Stomach (tissue), 19 donors: Measurements from ENCODE around the gene NAALADL2. TPM values are rescaled to one million over a fixed set of nuclear protein-coding genes. Genes with fewer than 3 reads are reported as not detected.

Source experiments
- DNase-seq, 2 donors: peaks; one replicate each; pipeline versions ENCODE4 v3.0.0 to v3.0.0-alpha.2; 2013 to 2019
- H3K27ac ChIP-seq, 5 donors: fragments of 200-600 bp in 4 of 5; sonication (generic) in 4 of 5; one replicate each; pipeline ENCODE4 v1.5.1; 2013 to 2019; ENCODE audit warnings: mild to moderate bottlenecking in 1 of 5, moderate library complexity in 1 of 5
- H3K27me3 ChIP-seq, 3 donors: fragments of 200-600 bp; sonication (generic); one replicate each; pipeline ENCODE4 v1.5.1; 2017 to 2019; ENCODE audit warnings: mixed run types in 1 of 3
- H3K36me3 ChIP-seq, 4 donors: fragments of 200-600 bp; sonication (generic); 1 replicate in 3 of 4; 2 replicates in 1 of 4; pipeline ENCODE4 v1.5.1; 2016 to 2019
- H3K4me1 ChIP-seq, 4 donors: fragments of 200-600 bp; sonication (generic); one replicate each; pipeline ENCODE4 v1.5.1; 2016 to 2019
- H3K4me3 ChIP-seq, 4 donors: fragments of 200-600 bp; sonication (generic) in 3 of 4; one replicate each; pipeline ENCODE4 v1.5.1; 2016 to 2019; ENCODE audit warnings: mild to moderate bottlenecking in 1 of 4
- H3K9me3 ChIP-seq, 4 donors: fragments of 200-600 bp; sonication (generic); one replicate each; pipeline ENCODE4 v1.5.1; 2016 to 2019
- CTCF ChIP-seq, 7 experiments: fragments of 450-650 bp in 4 of 7; fragments of 200-600 bp in 3 of 7; sonication (generic) in 3 of 7; IDR thresholded peaks; one replicate each; pipeline ENCODE4 v1.5.1; 2016 to 2019; ENCODE audit warnings: antibody characterized with exemption in 7 of 7, control low read depth in 2 of 7, mild to moderate bottlenecking in 1 of 7
- EP300 ChIP-seq: sonication (generic); formaldehyde crosslinking; IDR thresholded peaks from one replicate; pipeline ENCODE4 v1.6.1; 2017; ENCODE audit warnings: antibody characterized with exemption
- POLR2A ChIP-seq, 4 donors: fragments of 450-650 bp; IDR thresholded peaks; one replicate each; pipeline ENCODE4 v1.6.1; 2016; ENCODE audit warnings: antibody characterized with exemption in 4 of 4, control low read depth in 2 of 4, mild to moderate bottlenecking in 1 of 4, moderate library complexity in 1 of 4
- POLR2AphosphoS5 ChIP-seq, 3 donors: sonication (generic); formaldehyde crosslinking; IDR thresholded peaks; one replicate each; pipeline ENCODE4 v1.6.1; 2016; ENCODE audit warnings: antibody characterized with exemption in 3 of 3
- WGBS, 5 donors: extraction: QIAGEN DNeasy Blood & Tissue Kit in 3 of 5; methylation state at CpG; one replicate each; pipeline versions ENCODE4 v1.1.5 to v1.1.7; 2013 to 2018; 5-methylcytosine and 5-hydroxymethylcytosine counted together
- intact Hi-C: fragments of 100-400 bp; cut with DNase I; formaldehyde crosslinking; loops from one replicate; pipeline ENCODE4 v1.15.1; 2023; ENCODE audit warnings: low total_unique reads
- long read RNA-seq, 10 donors: transcript quantifications; one replicate each; lab custom pipeline, GENCODE V29; 2026
- polyA plus RNA-seq, 3 donors: library from polyadenylated mRNA; stranded (reverse); fragments of 200-250 nt; gene quantifications; one replicate each; pipeline ENCODE4 v1.2.3, GENCODE V29; 2013
- total RNA-seq, 5 donors: library from RNA; depleted of rRNA; stranded (reverse); fragments of >200 nt; gene quantifications; one replicate each; pipeline versions ENCODE4 v1.1.0 to v1.2.3, GENCODE V29; 2014 to 2016
- donor health status: healthy with polysubstance abuse.
- donor health status: Bipolar disorder and iron deficiency.
- donor health status: healthy.

Gene NAALADL2
- 10 to 100 TPM in 3 of 5 donors, 1 to 10 TPM in 2; 1.7 to 43.7 (median 13.4) TPM for total RNA-seq
- 1 to 10 TPM in 2 of 3 donors, under 1 TPM in 1; 0.58 to 1.9 (median 1.8) TPM for polyA plus RNA-seq
- long read RNA-seq, donor 1: 0 reads
- long read RNA-seq, donor 2: 0 reads
- long read RNA-seq, donor 3: 0 reads
- long read RNA-seq, donor 4: 0 reads
- long read RNA-seq, donor 5, partial matches to known transcripts: 0 of 1 reads
- long read RNA-seq, donor 5, other reads (novel, unspliced or antisense): 0 of 1 reads
- long read RNA-seq, donor 6: 0 reads
- long read RNA-seq, donor 7: 0 reads
- long read RNA-seq, donor 8: 0 reads
- long read RNA-seq, donor 9, partial matches to known transcripts: 6 of 7 reads
- long read RNA-seq, donor 9, other reads (novel, unspliced or antisense): 0 of 7 reads
- long read RNA-seq, donor 10: 0 reads

DNA sequence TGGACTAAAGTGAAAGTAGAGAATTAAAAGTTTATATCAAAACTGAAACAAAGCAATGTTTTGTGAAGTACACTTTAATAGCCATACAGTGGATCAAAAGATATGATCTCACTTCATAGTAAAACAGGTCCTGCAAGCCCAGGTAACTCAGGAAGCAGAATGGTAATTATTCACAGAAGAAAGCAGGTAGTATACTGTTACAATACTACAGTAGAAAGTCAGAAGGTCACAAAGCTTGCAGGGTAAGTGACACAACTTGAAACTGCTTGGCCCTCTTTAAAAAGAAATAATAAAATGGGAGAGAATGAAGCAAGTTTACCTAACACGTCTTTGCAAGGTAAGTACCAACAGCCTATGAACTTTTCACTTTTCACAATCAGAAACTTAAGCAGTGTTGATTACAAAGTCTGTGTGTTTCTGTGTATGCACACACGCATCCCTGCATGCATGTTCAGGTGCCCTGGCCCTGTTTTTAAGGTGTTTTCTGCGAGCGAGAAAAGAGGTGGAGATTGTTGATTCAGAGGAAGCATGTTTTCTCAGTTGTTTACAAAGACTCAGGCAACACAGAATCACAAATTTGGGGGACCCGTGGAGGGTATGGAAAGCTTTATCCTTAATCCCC, at the start of gene NAALADL2:
TSS of gene NAALADL2 (plus strand) at position 221 of the 622 bp plus-strand sequence.
- Histone ChIP-seq H3K27ac (peak within 1 kb of the TSS; percentile 65 to 87 (median 71)), H3K9me3 (no peaks in the 10 kb centered on the region), H3K27me3 (no peaks in the 10 kb centered on the region), H3K4me3 (peak within 1 kb of the TSS in 1 of 4 donors; percentile 22), H3K4me1 (peaks cover 0 to 14% (median 11%) of the 10 kb centered on the region in 4 donors), H3K36me3 (no peaks in the 10 kb centered on the region)
- intact Hi-C loops: no loop called here
- WGBS, 5 donors: 30 to 55% (median 41%) methylated on average over 5 of the region's 5 CpGs
- DNase-seq: peak in 1 of 2 donors; percentile 82
- TF ChIP-seq POLR2A (IDR thresholded peaks at IDR 0.05) (no peak), CTCF (IDR thresholded peaks at IDR 0.05) (no peak), EP300 (no peak), POLR2AphosphoS5 (IDR thresholded peaks at IDR 0.05) (peak in 2 of 3 donors; percentile 16 to 38)

DNA sequence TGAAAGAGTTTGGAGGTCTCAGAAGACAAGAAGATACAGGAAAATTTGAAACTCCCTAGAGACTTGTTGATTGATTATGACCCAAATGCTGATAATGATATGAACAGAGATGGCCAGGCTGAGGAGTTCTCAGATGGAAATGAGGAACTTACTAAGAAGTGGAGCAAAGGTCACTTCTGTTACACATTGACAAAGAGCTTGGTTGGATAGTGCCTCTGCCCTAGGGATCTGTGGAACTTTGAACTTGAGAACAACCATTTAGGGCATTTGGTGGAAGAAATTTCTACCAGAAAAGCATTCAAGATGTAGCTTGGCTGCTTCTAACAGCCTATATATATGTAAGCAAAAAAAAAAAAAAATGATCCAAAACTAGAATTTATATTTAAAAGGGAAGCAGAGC, 48.9 kb upstream of the NAALADL2 start:
- intact Hi-C loops: no loop called here
- no peak overlapping the region for H3K4me3 ChIP-seq

GRCh38 chr3:174812172-174812862, 46.8 kb upstream of the NAALADL2 start:
- H3K27me3 ChIP-seq: no peaks in the 10 kb centered on the region
- H3K9me3 ChIP-seq: peaks cover 0 to 3% (median 0%) of the 10 kb centered on the region in 4 donors
- TF ChIP-seq POLR2A (IDR thresholded peaks at IDR 0.05) (no peak), EP300 (no peak), POLR2AphosphoS5 (IDR thresholded peaks at IDR 0.05) (no peak), CTCF (IDR thresholded peaks at IDR 0.05) (no peak)
- no peak overlapping the region for H3K27ac ChIP-seq
- H3K36me3 ChIP-seq: no peaks in the 10 kb centered on the region
- no peak for DNase-seq
- intact Hi-C loops: no loop called here
- no peak overlapping the region for H3K4me3 ChIP-seq
- WGBS, 5 donors: 87 to 93% (median 93%) methylated on average over 4 of the region's 4 CpGs
- no peaks in the 10 kb centered on the region for H3K4me1 ChIP-seq

More for the DNA sequence above, 48.9 kb upstream of the NAALADL2 start:
- no peaks in the 10 kb centered on the region for H3K4me1 ChIP-seq
- H3K27me3 ChIP-seq: no peaks in the 10 kb centered on the region
- no peaks in the 10 kb centered on the region for H3K36me3 ChIP-seq
- DNase-seq: no peak
- peaks cover 0 to 3% (median 0%) of the 10 kb centered on the region in 4 donors for H3K9me3 ChIP-seq
- TF ChIP-seq EP300 (no peak), CTCF (IDR thresholded peaks at IDR 0.05) (no peak), POLR2AphosphoS5 (IDR thresholded peaks at IDR 0.05) (no peak), POLR2A (IDR thresholded peaks at IDR 0.05) (no peak)
- no peak overlapping the region for H3K27ac ChIP-seq

GRCh38 chr3:174815750-174816149, 43.4 kb upstream of the NAALADL2 start:
- Histone ChIP-seq H3K4me1 (no peaks in the 10 kb centered on the region), H3K27me3 (no peaks in the 10 kb centered on the region), H3K9me3 (peaks cover 0 to 3% (median 0%) of the 10 kb centered on the region in 4 donors), H3K4me3 (no peak overlapping the region), H3K36me3 (no peaks in the 10 kb centered on the region), H3K27ac (no peak overlapping the region)
- TF ChIP-seq EP300 (no peak), CTCF (IDR thresholded peaks at IDR 0.05) (no peak), POLR2A (IDR thresholded peaks at IDR 0.05) (no peak), POLR2AphosphoS5 (IDR thresholded peaks at IDR 0.05) (no peak)
- intact Hi-C loops: no loop called here
- no peak for DNase-seq
- 43 to 95% (median 85%) methylated on average over 1 of the region's 1 CpG for WGBS, 5 donors
